ENCODE results near the gene WDR83. TPM values are rescaled to one million over a fixed set of nuclear protein-coding genes. Genes with fewer than 3 reads are reported as not detected.

WDR83 gene
- total RNA-seq, 2 experiments from 2014 or later, result 6.5 to 6.6 TPM

DNA sequence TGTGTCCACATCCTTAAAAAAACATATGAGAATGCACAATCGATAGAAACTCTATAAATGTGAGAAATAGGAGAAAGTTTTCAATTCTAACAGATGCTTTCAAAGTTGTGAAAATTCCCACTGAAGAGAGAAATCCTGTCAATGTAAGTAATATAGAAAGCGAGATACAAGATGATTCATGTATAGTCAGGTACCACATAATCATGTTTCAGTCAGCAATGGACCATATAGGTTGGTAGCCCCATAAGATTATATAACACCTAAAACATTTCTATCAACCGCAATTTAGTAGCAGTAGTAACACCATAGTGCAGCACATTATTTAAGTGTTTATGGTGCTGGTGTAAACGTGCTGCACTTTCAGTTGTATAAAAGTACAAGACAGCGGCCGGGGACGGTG, 37.4 kb upstream of the WDR83 start:
- Mint-ChIP-seq H3K27me3 (no peaks in the 10 kb centered on the region), H3K36me3 (ENCODE audit: low read depth) (peaks cover 70% of the 10 kb centered on the region), H3K4me1 (ENCODE audit: low read depth) (peaks cover 9% of the 10 kb centered on the region), H3K4me3 (no peak overlapping the region), H3K27ac (no peak overlapping the region), H3K9me3 (peaks cover 9% of the 10 kb centered on the region)
- ATAC-seq (ENCODE audit: poor library complexity) (no peak), DNase-seq (no peak)
- Histone ChIP-seq H3K27ac (ENCODE audit: low read depth in 1 of 2, low read length in 2 of 2) (no peak overlapping the region), H3K27me3 (ENCODE audit: control insufficient read depth in 1 of 2, insufficient read depth in 2 of 2, low read length in 2 of 2) (no peaks in the 10 kb centered on the region), H3K9me3 (ENCODE audit: control insufficient read depth in 1 of 2, insufficient read depth in 1 of 2, low read length in 2 of 2) (peaks cover 9 to 23% of the 10 kb centered on the region in 2 experiments), H3K36me3 (ENCODE audit: insufficient read depth, low read length) (peaks cover 56% of the 10 kb centered on the region), H3K4me3 (ENCODE audit: low read length) (no peak overlapping the region), H3K4me1 (ENCODE audit: insufficient read depth, low read length) (no peaks in the 10 kb centered on the region)
- intact Hi-C loops (cut with DNase I, micrococcal nuclease), result no loop called here
- ChIA-PET POLR2A (no interaction called here), CTCF (interaction anchor here (1.2 kb wide), 1 partner anchor 13 kb away, joined by 4 read pairs; no protein-coding TSS in a partner anchor)
- TF ChIP-seq, protein P1, sequence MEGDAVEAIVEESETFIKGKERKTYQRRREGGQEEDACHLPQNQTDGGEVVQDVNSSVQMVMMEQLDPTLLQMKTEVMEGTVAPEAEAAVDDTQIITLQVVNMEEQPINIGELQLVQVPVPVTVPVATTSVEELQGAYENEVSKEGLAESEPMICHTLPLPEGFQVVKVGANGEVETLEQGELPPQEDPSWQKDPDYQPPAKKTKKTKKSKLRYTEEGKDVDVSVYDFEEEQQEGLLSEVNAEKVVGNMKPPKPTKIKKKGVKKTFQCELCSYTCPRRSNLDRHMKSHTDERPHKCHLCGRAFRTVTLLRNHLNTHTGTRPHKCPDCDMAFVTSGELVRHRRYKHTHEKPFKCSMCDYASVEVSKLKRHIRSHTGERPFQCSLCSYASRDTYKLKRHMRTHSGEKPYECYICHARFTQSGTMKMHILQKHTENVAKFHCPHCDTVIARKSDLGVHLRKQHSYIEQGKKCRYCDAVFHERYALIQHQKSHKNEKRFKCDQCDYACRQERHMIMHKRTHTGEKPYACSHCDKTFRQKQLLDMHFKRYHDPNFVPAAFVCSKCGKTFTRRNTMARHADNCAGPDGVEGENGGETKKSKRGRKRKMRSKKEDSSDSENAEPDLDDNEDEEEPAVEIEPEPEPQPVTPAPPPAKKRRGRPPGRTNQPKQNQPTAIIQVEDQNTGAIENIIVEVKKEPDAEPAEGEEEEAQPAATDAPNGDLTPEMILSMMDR (IDR thresholded peaks at IDR 0.05), result no peak

- ChIA-PET CTCF (no interaction called here), POLR2A (no interaction called here)
- H3K27ac Mint-ChIP-seq, result peak overlapping the region; percentile 64
- H3K36me3 Mint-ChIP-seq (ENCODE audit: low read depth), result peaks cover 12% of the 10 kb centered on the region
- DNase-seq (no peak), ATAC-seq (ENCODE audit: poor library complexity) (no peak)
- Histone ChIP-seq H3K36me3 (ENCODE audit: insufficient read depth, low read length) (no peaks in the 10 kb centered on the region), H3K4me1 (ENCODE audit: insufficient read depth, low read length) (peaks cover 18% of the 10 kb centered on the region), H3K4me3 (ENCODE audit: low read length) (no peak overlapping the region), H3K9me3 (ENCODE audit: control insufficient read depth in 1 of 2, insufficient read depth in 1 of 2, low read length in 2 of 2) (no peaks in the 10 kb centered on the region), H3K27me3 (ENCODE audit: control insufficient read depth in 1 of 2, insufficient read depth in 2 of 2, low read length in 2 of 2) (no peaks in the 10 kb centered on the region), H3K27ac (ENCODE audit: low read depth in 1 of 2, low read length in 2 of 2) (no peak overlapping the region)
- TF ChIP-seq, protein P1 (IDR thresholded peaks at IDR 0.05), result no peak
- peaks cover 31% of the 10 kb centered on the region for H3K4me1 Mint-ChIP-seq (ENCODE audit: low read depth)
- intact Hi-C loops (cut with DNase I, micrococcal nuclease), result no loop called here
- no peaks in the 10 kb centered on the region for H3K27me3 Mint-ChIP-seq
- no peak overlapping the region for H3K4me3 Mint-ChIP-seq
- no peaks in the 10 kb centered on the region for H3K9me3 Mint-ChIP-seq
Measured at GRCh38 chr19:12636631-12637030, 30.0 kb upstream of the WDR83 start.

DNA sequence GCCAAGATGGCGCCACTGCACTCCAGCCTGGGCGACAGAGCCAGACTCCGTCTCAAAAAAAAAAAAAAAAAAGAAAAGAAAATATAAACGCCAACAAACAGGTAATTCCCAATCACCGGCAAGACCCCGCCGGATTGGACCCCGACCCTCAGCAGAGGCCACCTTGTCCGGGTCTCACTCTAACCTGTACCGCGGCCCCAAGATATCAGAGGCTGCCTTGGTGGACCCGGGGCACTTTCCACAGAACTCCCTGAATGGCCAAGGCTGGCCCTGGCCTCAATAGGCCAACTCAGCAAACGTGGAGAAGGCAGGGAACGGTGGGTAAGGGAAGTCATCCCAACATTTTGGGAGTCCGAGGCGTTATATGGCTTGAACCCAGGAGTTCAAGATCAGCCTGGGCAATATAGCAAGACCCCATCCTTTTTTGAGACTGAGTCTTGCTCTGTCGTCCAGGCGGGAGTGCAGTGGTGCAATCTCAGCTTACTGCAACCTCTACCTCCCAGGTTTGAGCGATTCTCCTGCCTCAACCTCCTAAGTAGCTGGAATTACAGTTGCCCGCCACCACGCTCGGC, 27.9 kb upstream of the WDR83 start:
- H3K36me3 Mint-ChIP-seq (ENCODE audit: low read depth), result peaks cover 3% of the 10 kb centered on the region
- ChIA-PET POLR2A (no interaction called here), CTCF (interaction anchor here (2.4 kb wide), 1 partner anchor 25 kb away, joined by 28 read pairs; no protein-coding TSS in a partner anchor)
- intact Hi-C loops (cut with DNase I, micrococcal nuclease), result no loop called here
- peaks cover 26% of the 10 kb centered on the region for H3K4me1 Mint-ChIP-seq (ENCODE audit: low read depth)
- Histone ChIP-seq H3K4me1 (ENCODE audit: insufficient read depth, low read length) (peaks cover 18% of the 10 kb centered on the region), H3K9me3 (ENCODE audit: control insufficient read depth in 1 of 2, insufficient read depth in 1 of 2, low read length in 2 of 2) (no peaks in the 10 kb centered on the region), H3K4me3 (ENCODE audit: low read length) (no peak overlapping the region), H3K27ac (ENCODE audit: low read depth in 1 of 2, low read length in 2 of 2) (no peak overlapping the region), H3K27me3 (ENCODE audit: control insufficient read depth in 1 of 2, insufficient read depth in 2 of 2, low read length in 2 of 2) (no peaks in the 10 kb centered on the region), H3K36me3 (ENCODE audit: insufficient read depth, low read length) (no peaks in the 10 kb centered on the region)
- ATAC-seq (ENCODE audit: poor library complexity), result no peak
- H3K4me3 Mint-ChIP-seq, result no peak overlapping the region
- TF ChIP-seq, protein P1 (IDR thresholded peaks at IDR 0.05), result no peak
- no peak overlapping the region for H3K27ac Mint-ChIP-seq
- no peak for DNase-seq
- H3K9me3 Mint-ChIP-seq, result no peaks in the 10 kb centered on the region
- H3K27me3 Mint-ChIP-seq, result no peaks in the 10 kb centered on the region

All from CD4-positive, alpha-beta T cell (primary cell).